GM19035 (cell line): ENCODE results near the gene KCNE1.
"Not testable (repeated sequence)": the region's sequence is repeated elsewhere in the genome, so short reads cannot be mapped to it uniquely, and the experiment has no call there.

Experiments
- ATAC-seq: cut with Tn5 transposase; IDR thresholded peaks from one replicate; pipeline ENCODE4 v1.9.1; 2021; ENCODE audit not compliant: unreplicated experiment

KCNE1 gene

GRCh38 chr21:34427339-34427738, 84.7 kb downstream of the KCNE1 start:
- not testable (repeated sequence) for ATAC-seq

- ATAC-seq = not testable (repeated sequence)
Observed at GRCh38 chr21:34423805-34424204, 88.2 kb downstream of the KCNE1 start, which contains the start of gene SMIM34. TSS of gene SMIM34 (minus strand) at chr21:34423951. CDS start at chr21:34423839, 112 bp downstream.

GRCh38 chr21:34417448-34418077, 94.4 kb downstream of the KCNE1 start:
- not testable (repeated sequence) for ATAC-seq

- not testable (repeated sequence) for ATAC-seq
Observed at GRCh38 chr21:34407294-34407693, 104.7 kb downstream of the KCNE1 start.

- not testable (repeated sequence) for ATAC-seq
Observed at GRCh38 chr21:34406676-34407075, 105.3 kb downstream of the KCNE1 start.

- ATAC-seq = not testable (repeated sequence)
Observed at GRCh38 chr21:34406102-34406501, 105.9 kb downstream of the KCNE1 start.

- ATAC-seq = not testable (repeated sequence)
Observed at GRCh38 chr21:34405686-34406085, 106.3 kb downstream of the KCNE1 start.

GRCh38 chr21:34404742-34405141, 107.3 kb downstream of the KCNE1 start:
- not testable (repeated sequence) for ATAC-seq

GRCh38 chr21:34400522-34400921, 111.5 kb downstream of the KCNE1 start:
- ATAC-seq = not testable (repeated sequence)
